Suppressor macrophage treated with lipopolysaccharide for 4 hours (primary cell): ENCODE measurements around the gene RIC8B.

Experiments used
- DNase-seq: peaks from one replicate; pipeline ENCODE4 v3.0.0-alpha.2; 2020

Gene RIC8B

DNA sequence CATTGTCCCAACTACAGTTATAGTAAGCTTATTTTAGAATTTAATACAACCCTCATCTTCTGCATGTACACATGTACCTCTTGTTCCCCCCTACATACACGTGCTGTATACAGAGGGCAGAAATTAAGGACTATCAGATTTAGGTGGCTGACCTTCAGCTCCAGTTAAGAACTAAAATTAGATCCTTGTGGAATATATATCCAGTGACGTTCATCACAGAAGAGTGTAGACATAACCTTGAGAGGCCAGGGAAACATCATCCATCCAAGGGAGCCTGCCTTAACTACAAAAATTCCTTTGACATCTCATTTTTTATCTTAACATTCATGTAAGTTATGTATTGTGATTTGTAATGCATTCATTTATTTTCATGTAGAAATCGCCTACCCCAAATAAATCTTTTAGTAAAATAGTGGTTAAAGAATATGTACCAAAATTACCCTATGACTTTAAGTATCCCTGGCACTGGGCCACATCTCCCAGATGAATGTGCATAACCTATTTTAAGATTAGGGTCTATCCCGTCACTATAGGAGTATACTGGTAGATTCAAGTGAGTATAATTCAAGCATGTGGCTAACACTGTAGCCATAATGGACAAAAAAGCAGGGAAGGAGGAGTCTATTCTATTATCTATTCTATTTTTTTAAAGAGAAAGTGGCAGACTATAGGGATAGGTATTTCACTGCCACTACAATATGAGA, 27.5 kb downstream of the RIC8B start:
- DNase-seq, result no peak

GRCh38 chr12:106804668-106805067, 30.2 kb downstream of the RIC8B start:
- no peak for DNase-seq

DNA sequence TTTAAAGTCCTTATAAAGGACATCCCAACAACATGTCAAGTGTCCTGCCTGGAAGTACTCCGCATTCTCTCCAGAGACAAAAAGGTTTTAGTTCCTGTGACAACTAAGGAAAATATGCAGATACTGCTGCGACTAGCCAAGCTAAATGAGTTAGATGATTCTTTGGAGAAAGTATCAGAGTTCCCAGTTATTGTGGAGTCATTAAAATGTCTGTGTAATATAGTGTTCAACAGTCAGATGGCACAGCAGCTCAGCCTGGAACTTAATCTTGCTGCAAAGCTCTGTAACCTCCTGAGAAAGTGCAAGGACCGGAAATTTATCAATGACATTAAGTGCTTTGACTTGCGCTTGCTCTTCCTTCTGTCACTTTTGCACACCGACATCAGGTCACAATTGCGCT, 40.2 kb downstream of the RIC8B start:
- DNase-seq, result no peak

- no peak for DNase-seq
Observed at GRCh38 chr12:106815741-106816140, 41.3 kb downstream of the RIC8B start.

DNA sequence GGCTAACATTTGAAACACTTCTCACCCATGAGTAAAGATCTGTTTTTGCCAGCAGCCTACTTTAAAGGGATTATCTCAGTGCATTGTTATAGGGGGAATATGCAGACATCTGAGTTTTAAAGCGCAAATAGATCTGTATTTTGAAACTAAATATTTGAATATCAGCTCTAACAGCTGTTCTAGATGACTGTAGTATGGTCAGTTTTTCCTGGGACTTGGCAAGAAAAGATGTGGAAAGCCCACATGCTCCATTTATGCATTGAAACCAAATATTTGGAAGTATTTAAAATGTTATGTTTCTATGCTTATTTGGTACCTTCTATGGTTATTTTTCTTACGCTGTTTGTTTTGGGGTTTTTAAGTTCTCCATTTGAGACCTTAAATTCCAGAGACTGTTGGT, 41.7 kb downstream of the RIC8B start:
- DNase-seq, result no peak

GRCh38 chr12:106819991-106820390, 45.5 kb downstream of the RIC8B start:
- DNase-seq, result no peak

- DNase-seq, result no peak
Observed at GRCh38 chr12:106831699-106832098, 57.2 kb downstream of the RIC8B start.

DNA sequence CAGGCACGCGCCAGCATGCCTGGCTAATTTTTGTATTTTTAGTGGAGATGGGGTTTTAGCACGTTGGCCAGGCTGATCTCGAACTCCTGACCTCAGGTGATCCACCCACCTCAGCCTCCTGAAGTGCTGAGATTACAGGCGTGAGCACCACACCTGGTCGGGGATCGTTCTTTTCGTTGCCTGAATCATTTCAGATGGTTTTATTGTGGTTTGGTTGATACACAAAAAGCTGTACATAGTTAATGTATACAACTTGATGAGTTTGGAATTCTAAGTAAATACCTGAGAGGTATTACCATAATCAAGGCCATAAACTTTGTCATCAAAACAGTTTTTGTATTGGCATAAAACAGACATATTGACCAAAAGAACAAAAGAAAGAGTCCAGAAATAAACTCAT, 63.3 kb downstream of the RIC8B start:
- DNase-seq, result no peak

GRCh38 chr12:106839333-106839732, 64.9 kb downstream of the RIC8B start:
- no peak for DNase-seq

DNA sequence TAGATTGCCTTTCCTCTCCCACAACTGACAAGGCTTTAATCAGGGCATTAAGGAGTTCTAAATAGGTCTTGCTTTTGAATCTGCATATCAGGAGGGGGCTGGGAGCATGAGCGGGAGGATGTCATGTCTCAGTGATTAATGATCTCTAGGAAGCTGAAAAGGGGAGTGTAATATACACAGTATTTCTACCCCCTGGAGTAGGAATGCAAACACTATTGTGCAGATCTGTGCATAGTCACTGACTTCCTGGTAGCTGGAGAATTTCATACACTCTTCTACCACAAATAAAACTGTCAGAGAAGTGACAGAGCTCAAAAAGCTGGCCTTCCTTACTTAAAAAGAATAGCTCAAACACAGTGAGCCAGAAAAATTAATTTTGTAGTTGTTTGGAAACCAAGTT, 65.8 kb downstream of the RIC8B start:
- no peak for DNase-seq

- DNase-seq, result peak; percentile 53
Observed at GRCh38 chr12:106841510-106842302, 67.2 kb downstream of the RIC8B start.

- no peak for DNase-seq
Observed at GRCh38 chr12:106845902-106846301, 71.4 kb downstream of the RIC8B start.

DNA sequence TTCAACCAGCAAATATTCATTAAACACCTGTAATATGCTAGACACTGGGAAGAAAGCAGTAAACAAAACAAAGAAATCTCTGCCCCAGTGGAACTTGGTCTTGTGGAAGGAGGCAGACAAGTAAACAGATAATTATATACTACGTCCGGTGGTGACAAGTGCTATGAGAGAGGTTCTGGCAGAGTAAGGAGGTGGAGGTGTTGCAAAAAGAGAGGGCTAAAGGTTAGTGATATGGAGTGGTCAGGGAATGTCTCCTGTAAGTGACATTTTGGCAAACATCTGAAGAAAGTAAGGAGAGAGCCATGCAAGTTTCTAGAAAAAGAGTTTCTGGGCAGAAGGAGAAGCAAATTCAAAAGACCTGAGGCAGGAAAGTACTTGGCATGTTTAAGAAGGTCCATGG, 73.4 kb downstream of the RIC8B start:
- DNase-seq, result no peak

GRCh38 chr12:106851306-106851705, 76.8 kb downstream of the RIC8B start:
- DNase-seq, result no peak

DNA sequence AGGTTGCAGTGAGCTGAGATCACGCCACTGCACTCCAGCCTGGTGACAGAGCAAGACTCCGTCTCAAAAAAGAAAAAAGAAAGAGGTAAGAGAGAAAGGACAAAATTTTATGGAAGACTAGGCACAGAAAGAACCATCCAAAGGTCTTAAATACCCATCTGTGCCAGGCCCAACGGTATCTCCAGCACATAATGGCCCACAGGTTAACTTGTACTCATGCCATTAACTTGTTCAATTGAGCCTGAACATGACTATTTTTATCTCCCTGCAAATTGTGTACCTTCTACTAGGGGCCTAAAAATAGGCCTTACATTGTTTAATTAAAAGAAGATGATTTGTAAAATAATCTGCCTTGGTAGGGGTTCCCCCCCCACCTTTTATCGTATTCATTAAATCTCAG, 80.2 kb downstream of the RIC8B start:
- DNase-seq, result no peak

DNA sequence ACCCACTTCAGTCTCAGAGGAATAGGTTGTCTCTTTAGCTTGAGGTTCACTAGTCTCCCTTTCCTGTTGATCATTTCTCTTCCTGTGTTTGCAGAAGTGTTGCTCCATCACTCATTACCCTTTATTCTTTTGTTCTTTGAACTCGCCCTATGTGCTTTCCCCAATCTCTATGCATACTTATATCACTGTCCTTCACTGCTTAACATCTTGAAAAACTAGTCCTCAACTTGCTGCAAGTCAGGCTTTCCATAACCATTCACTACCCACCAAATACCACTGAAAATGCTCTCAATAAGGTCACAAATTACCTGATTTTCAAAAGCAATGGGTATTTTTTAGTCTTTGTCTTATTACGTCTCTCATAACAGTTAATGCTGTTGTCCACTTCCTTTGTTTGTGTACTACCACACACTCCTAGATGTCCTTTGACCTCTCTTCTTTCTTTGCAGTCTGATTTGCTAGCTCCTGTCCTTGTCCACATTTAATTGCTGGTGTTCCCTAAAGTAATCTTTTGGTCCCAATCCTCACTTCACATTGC, 80.8 kb downstream of the RIC8B start:
- DNase-seq, result no peak

DNA sequence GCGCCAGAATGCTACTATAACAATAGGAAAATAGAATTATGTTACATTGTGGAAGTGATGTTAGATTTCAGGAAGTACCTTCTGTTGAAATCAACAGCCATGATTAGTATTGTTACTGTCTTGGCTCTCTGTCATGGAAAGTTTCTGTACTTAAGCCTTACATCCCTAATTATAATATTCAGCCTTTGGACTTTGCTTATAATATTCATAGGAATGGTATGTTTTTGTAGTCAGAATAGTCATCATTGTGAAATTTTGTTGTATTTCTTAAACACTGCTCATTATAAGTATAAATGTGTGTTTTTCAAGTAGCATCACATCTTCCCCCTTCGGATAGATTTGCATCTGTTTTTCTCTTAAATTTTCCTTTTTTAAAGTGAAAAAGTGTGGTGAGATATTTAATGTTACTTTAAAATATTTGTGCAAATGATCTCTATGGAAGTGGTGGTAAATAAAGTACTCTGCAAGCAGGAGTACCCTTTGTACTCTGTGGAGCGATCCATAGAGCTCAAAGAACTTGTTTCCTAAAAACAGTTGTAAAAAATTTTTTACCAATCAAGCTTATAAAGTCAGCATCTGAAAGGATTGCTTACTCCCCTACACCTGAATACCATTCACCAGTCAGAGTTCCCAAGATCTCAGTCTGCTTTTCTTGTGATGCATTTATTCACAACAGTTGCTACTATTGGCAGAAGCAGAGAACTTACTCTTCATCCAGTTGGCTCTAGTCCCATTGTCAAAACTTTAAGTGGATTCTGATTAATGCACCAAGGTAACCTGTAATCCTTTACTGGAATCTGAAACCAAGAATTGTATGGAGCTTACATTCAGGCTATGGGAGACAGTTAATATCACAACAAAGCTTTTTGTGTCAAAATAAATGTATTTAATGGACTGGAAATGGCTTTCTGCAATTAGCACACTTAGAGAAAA, 87.8 kb downstream of the RIC8B start:
- DNase-seq, result peak; percentile 6

GRCh38 chr12:106863189-106863588, 88.7 kb downstream of the RIC8B start:
- no peak for DNase-seq

- DNase-seq, result no peak
Observed at GRCh38 chr12:106865683-106866082, 91.2 kb downstream of the RIC8B start.

DNA sequence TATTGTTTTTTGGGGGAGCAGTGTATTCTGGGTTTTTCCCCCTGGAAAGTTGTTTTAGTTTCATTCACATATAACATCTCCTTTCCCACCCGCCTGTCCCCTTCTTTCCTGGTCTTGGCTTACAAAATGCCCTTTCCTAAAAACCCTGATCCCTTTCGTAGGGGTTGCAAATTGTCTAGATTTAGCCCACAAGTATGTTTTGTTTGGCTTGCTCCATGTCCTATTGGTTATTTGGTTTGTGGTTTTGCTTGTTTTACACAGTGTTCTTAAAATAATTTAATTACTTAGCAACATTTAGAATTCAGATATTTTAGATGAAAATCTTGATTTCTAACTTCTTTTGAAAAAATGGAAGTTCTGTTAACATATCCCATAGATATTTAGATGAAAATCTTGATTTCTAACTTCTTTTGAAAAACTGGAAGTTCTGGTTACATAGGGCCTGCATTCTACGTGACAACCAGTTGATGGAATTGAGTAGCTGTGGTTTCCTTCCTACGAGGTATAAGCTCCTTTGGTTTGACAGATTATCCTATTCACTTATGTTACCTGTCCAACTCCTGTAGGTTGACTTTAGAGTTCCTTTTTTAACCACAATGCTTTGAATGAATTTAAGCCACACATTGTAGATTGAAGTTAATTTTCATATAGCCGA, 92.1 kb downstream of the RIC8B start:
- DNase-seq, result no peak

- DNase-seq, result no peak
Observed at GRCh38 chr12:106867651-106868050, 93.2 kb downstream of the RIC8B start.

GRCh38 chr12:106868982-106869700, 94.7 kb downstream of the RIC8B start:
- DNase-seq, result no peak
